GM12878 (cell line): ENCODE data around the gene KHDRBS1. TPM values are rescaled to one million over a fixed set of nuclear protein-coding genes. Genes with fewer than 3 reads are reported as not detected.

Source experiments
- BMI1 ChIP-seq: fragments of 450-650 bp; IDR thresholded peaks from 2 replicates; pipeline ENCODE4 v1.6.1; 2016; ENCODE audit warnings: mild to moderate bottlenecking, moderate library complexity, borderline replicate concordance
- DPF2 ChIP-seq: fragments of 450-650 bp; IDR thresholded peaks from 2 replicates; pipeline ENCODE4 v1.6.1; 2017; ENCODE audit warnings: mild to moderate bottlenecking
- ESRRA ChIP-seq: IDR thresholded peaks from 2 replicates; pipeline ENCODE4 v1.6.1; 2012; ENCODE audit warnings: mild to moderate bottlenecking, low read length, improper control_type of control experiment
- EZH2 ChIP-seq: IDR thresholded peaks from 2 replicates; pipeline ENCODE4 v1.6.1; 2012; ENCODE audit warnings: low read depth, mild to moderate bottlenecking, control low read depth, inconsistent platforms, low read length, borderline replicate concordance; ENCODE audit not compliant: control insufficient read depth
- GATAD2B ChIP-seq: fragments of 450-650 bp; conservative IDR thresholded peaks from 2 replicates; pipeline ENCODE4 v1.6.1; 2017; ENCODE audit warnings: low read depth, mild to moderate bottlenecking, moderate library complexity
- MTA3 ChIP-seq: IDR thresholded peaks from 2 replicates; pipeline ENCODE4 v1.6.1; 2012; ENCODE audit warnings: low read length, inconsistent platforms, borderline replicate concordance
- NFIC ChIP-seq: IDR thresholded peaks from 2 replicates; pipeline ENCODE4 v1.6.1; 2012; ENCODE audit warnings: low read depth, mild to moderate bottlenecking, inconsistent platforms, low read length, moderate library complexity
- NRF1 ChIP-seq: conservative IDR thresholded peaks from 2 replicates; pipeline ENCODE4 v1.6.1; 2011; ENCODE audit warnings: mild to moderate bottlenecking, low read depth, low read length, improper control_type of control experiment
- SMAD1 ChIP-seq: fragments of 450-650 bp; IDR thresholded peaks from 2 replicates; pipeline ENCODE4 v1.6.1; 2018; ENCODE audit warnings: mild to moderate bottlenecking, low read depth; ENCODE audit not compliant: partially characterized antibody
- TBL1XR1 ChIP-seq: IDR thresholded peaks from 2 replicates; pipeline ENCODE4 v1.6.1; 2012; ENCODE audit warnings: low read depth, low read length, improper control_type of control experiment
- ZBTB40 ChIP-seq: fragments of 450-650 bp; IDR thresholded peaks from 2 replicates; pipeline ENCODE4 v1.6.1; 2016; ENCODE audit warnings: mild to moderate bottlenecking, moderate library complexity, borderline replicate concordance
- ZNF592 ChIP-seq: fragments of 450-650 bp; IDR thresholded peaks from 2 replicates; pipeline ENCODE4 v1.6.1; 2017; ENCODE audit warnings: mild to moderate bottlenecking, moderate library complexity
- polyA plus RNA-seq, 11 experiments: library from polyadenylated mRNA; depleted of rRNA in 4 of 11; unstranded in 6 of 11; stranded (reverse) in 5 of 11; fragments of >200 nt; fragmentation: Nextera tagmentation in 4 of 11; fragmentation: Illumina TruSeq in 1 of 11; extraction: Ambion mirVana in 4 of 11; extraction: Trizol in 1 of 11; gene quantifications; 1 replicate in 1 of 11; 2 replicates in 10 of 11; pipeline versions ENCODE4 v1.2.1 to v1.2.3, GENCODE V29; 2011 to 2016; ENCODE audit warnings: inconsistent platforms in 2 of 11, missing spikeins in 2 of 11, low read depth in 1 of 11
- total RNA-seq, 4 experiments: library from RNA; depleted of rRNA in 3 of 4; stranded (reverse); fragments of >200 nt in 3 of 4; fragmentation: Illumina TruSeq in 1 of 4; extraction: Trizol in 1 of 4; gene quantifications; 2 replicates each; pipeline versions ENCODE4 v1.2.1 to v1.2.3, GENCODE V29; 2013 to 2021

The KHDRBS1 gene
- total and polyA plus RNA-seq, 10 of the 15 experiments (the other 5 are each of a cell fraction or from before 2014, with no cell fraction given): 42.5 to 204 (median 96.0) TPM

DNA sequence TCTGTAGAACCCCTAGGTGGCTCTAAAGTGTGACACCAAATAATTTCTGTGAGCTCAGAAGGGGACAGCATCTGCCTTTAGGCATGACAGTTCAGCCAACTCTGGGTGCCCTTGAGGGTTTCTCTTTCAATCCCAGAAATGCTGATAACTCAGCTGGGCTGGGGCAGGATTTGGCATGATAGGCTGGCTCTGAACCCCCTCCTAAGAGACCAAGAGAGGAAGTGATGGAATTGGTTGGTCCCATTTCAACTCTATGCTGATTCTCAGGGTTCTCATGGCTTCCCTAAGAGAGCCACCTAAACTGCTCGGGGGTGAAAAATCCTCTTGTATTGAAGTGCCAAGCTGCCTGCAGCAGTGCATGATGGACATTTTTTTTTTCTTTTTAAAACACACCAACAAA, 30.6 kb downstream of the KHDRBS1 start (continued):
- TF ChIP-seq ZBTB40 (no peak), DPF2 (no peak), SMAD1 (no peak), ZNF592 (no peak), NRF1 (no peak), ESRRA (no peak), BMI1 (no peak), EZH2 (no peak), NFIC (no peak), GATAD2B (no peak), TBL1XR1 (no peak), MTA3 (no peak)
